Measurements from ENCODE around the gene FAM135A.

Gene FAM135A

GRCh38 chr6:70413114-70413991 is at the start of gene FAM135A:
FAM135A (plus strand) TSS chr6:70413508; CDS start chr6:70428343, 14,835 bp downstream.
- no peaks in the 10 kb centered on the region for H3K27me3 Mint-ChIP-seq
- no peaks in the 10 kb centered on the region for H3K36me3 Mint-ChIP-seq
- no peaks in the 10 kb centered on the region for H3K9me3 Mint-ChIP-seq (ENCODE audit: low read depth)
- H3K4me1 Mint-ChIP-seq (ENCODE audit: low read depth), result peaks cover 22% of the 10 kb centered on the region
- peak within 1 kb of the TSS; percentile 96 for H3K4me3 Mint-ChIP-seq
- H3K27ac Mint-ChIP-seq, result peak within 1 kb of the TSS; percentile 81

- H3K27me3 Mint-ChIP-seq, result peaks cover 5% of the 10 kb centered on the region
- H3K9me3 Mint-ChIP-seq (ENCODE audit: low read depth), result no peaks in the 10 kb centered on the region
- H3K4me3 Mint-ChIP-seq, result no peak overlapping the region
- no peak overlapping the region for H3K27ac Mint-ChIP-seq
- no peaks in the 10 kb centered on the region for H3K4me1 Mint-ChIP-seq (ENCODE audit: low read depth)
- H3K36me3 Mint-ChIP-seq, result no peaks in the 10 kb centered on the region
These were observed 49.4 kb upstream of the FAM135A start for GRCh38 chr6:70363741-70364493.

GRCh38 chr6:70369332-70369950 is 43.9 kb upstream of the FAM135A start:
- Mint-ChIP-seq H3K9me3 (ENCODE audit: low read depth) (no peaks in the 10 kb centered on the region), H3K4me1 (ENCODE audit: low read depth) (no peaks in the 10 kb centered on the region), H3K27me3 (peaks cover 8% of the 10 kb centered on the region), H3K27ac (no peak overlapping the region), H3K4me3 (no peak overlapping the region), H3K36me3 (no peaks in the 10 kb centered on the region)

GRCh38 chr6:70370496-70370895 is 42.8 kb upstream of the FAM135A start:
- peaks cover 8% of the 10 kb centered on the region for H3K27me3 Mint-ChIP-seq
- no peaks in the 10 kb centered on the region for H3K4me1 Mint-ChIP-seq (ENCODE audit: low read depth)
- H3K36me3 Mint-ChIP-seq, result no peaks in the 10 kb centered on the region
- H3K27ac Mint-ChIP-seq, result no peak overlapping the region
- no peak overlapping the region for H3K4me3 Mint-ChIP-seq
- no peaks in the 10 kb centered on the region for H3K9me3 Mint-ChIP-seq (ENCODE audit: low read depth)

GRCh38 chr6:70371454-70372105 is 41.7 kb upstream of the FAM135A start:
- H3K27ac Mint-ChIP-seq, result no peak overlapping the region
- peaks cover 10% of the 10 kb centered on the region for H3K27me3 Mint-ChIP-seq
- no peaks in the 10 kb centered on the region for H3K9me3 Mint-ChIP-seq (ENCODE audit: low read depth)
- no peaks in the 10 kb centered on the region for H3K36me3 Mint-ChIP-seq
- no peaks in the 10 kb centered on the region for H3K4me1 Mint-ChIP-seq (ENCODE audit: low read depth)
- no peak overlapping the region for H3K4me3 Mint-ChIP-seq

- H3K36me3 Mint-ChIP-seq, result no peaks in the 10 kb centered on the region
- H3K4me1 Mint-ChIP-seq (ENCODE audit: low read depth), result no peaks in the 10 kb centered on the region
- no peaks in the 10 kb centered on the region for H3K9me3 Mint-ChIP-seq (ENCODE audit: low read depth)
- no peak overlapping the region for H3K4me3 Mint-ChIP-seq
- H3K27ac Mint-ChIP-seq, result no peak overlapping the region
- H3K27me3 Mint-ChIP-seq, result peaks cover 13% of the 10 kb centered on the region
These were observed 38.1 kb upstream of the FAM135A start for GRCh38 chr6:70375166-70375565.

- no peak overlapping the region for H3K27ac Mint-ChIP-seq
- H3K9me3 Mint-ChIP-seq (ENCODE audit: low read depth), result no peaks in the 10 kb centered on the region
- H3K27me3 Mint-ChIP-seq, result peaks cover 13% of the 10 kb centered on the region
- H3K4me1 Mint-ChIP-seq (ENCODE audit: low read depth), result no peaks in the 10 kb centered on the region
- H3K4me3 Mint-ChIP-seq, result no peak overlapping the region
- H3K36me3 Mint-ChIP-seq, result no peaks in the 10 kb centered on the region
These were observed 37.4 kb upstream of the FAM135A start for GRCh38 chr6:70375882-70376281.

- no peaks in the 10 kb centered on the region for H3K4me1 Mint-ChIP-seq (ENCODE audit: low read depth)
- H3K4me3 Mint-ChIP-seq, result no peak overlapping the region
- no peaks in the 10 kb centered on the region for H3K36me3 Mint-ChIP-seq
- H3K9me3 Mint-ChIP-seq (ENCODE audit: low read depth), result no peaks in the 10 kb centered on the region
- no peak overlapping the region for H3K27ac Mint-ChIP-seq
- peaks cover 11% of the 10 kb centered on the region for H3K27me3 Mint-ChIP-seq
These were observed 36.7 kb upstream of the FAM135A start for GRCh38 chr6:70376628-70377027.

GRCh38 chr6:70377372-70377771 is 35.9 kb upstream of the FAM135A start:
- no peaks in the 10 kb centered on the region for H3K4me1 Mint-ChIP-seq (ENCODE audit: low read depth)
- H3K27ac Mint-ChIP-seq, result no peak overlapping the region
- no peaks in the 10 kb centered on the region for H3K36me3 Mint-ChIP-seq
- H3K4me3 Mint-ChIP-seq, result no peak overlapping the region
- H3K27me3 Mint-ChIP-seq, result peaks cover 11% of the 10 kb centered on the region
- no peaks in the 10 kb centered on the region for H3K9me3 Mint-ChIP-seq (ENCODE audit: low read depth)

- Mint-ChIP-seq H3K36me3 (no peaks in the 10 kb centered on the region), H3K27ac (no peak overlapping the region), H3K27me3 (peaks cover 9% of the 10 kb centered on the region), H3K4me3 (no peak overlapping the region), H3K9me3 (ENCODE audit: low read depth) (no peaks in the 10 kb centered on the region), H3K4me1 (ENCODE audit: low read depth) (no peaks in the 10 kb centered on the region)
These were observed 33.8 kb upstream of the FAM135A start for GRCh38 chr6:70379473-70380013.

GRCh38 chr6:70380252-70380651 is 33.1 kb upstream of the FAM135A start:
- H3K27me3 Mint-ChIP-seq, result peaks cover 8% of the 10 kb centered on the region
- H3K4me1 Mint-ChIP-seq (ENCODE audit: low read depth), result no peaks in the 10 kb centered on the region
- H3K36me3 Mint-ChIP-seq, result no peaks in the 10 kb centered on the region
- H3K4me3 Mint-ChIP-seq, result no peak overlapping the region
- H3K27ac Mint-ChIP-seq, result no peak overlapping the region
- H3K9me3 Mint-ChIP-seq (ENCODE audit: low read depth), result no peaks in the 10 kb centered on the region

GRCh38 chr6:70380771-70381416 is 32.4 kb upstream of the FAM135A start:
- Mint-ChIP-seq H3K9me3 (ENCODE audit: low read depth) (no peaks in the 10 kb centered on the region), H3K27me3 (peaks cover 5% of the 10 kb centered on the region), H3K4me3 (no peak overlapping the region), H3K27ac (no peak overlapping the region), H3K4me1 (ENCODE audit: low read depth) (no peaks in the 10 kb centered on the region), H3K36me3 (no peaks in the 10 kb centered on the region)

- H3K27ac Mint-ChIP-seq, result no peak overlapping the region
- no peaks in the 10 kb centered on the region for H3K4me1 Mint-ChIP-seq (ENCODE audit: low read depth)
- no peaks in the 10 kb centered on the region for H3K36me3 Mint-ChIP-seq
- peaks cover 4% of the 10 kb centered on the region for H3K27me3 Mint-ChIP-seq
- no peak overlapping the region for H3K4me3 Mint-ChIP-seq
- no peaks in the 10 kb centered on the region for H3K9me3 Mint-ChIP-seq (ENCODE audit: low read depth)
These were observed 31.9 kb upstream of the FAM135A start for GRCh38 chr6:70381417-70381782.

GRCh38 chr6:70385901-70386300 is 27.4 kb upstream of the FAM135A start:
- no peak overlapping the region for H3K27ac Mint-ChIP-seq
- peaks cover 3% of the 10 kb centered on the region for H3K27me3 Mint-ChIP-seq
- no peaks in the 10 kb centered on the region for H3K36me3 Mint-ChIP-seq

More at GRCh38 chr6:70385901-70386300, 27.4 kb upstream of the FAM135A start:
- H3K9me3 Mint-ChIP-seq (ENCODE audit: low read depth), result no peaks in the 10 kb centered on the region
- no peak overlapping the region for H3K4me3 Mint-ChIP-seq
- H3K4me1 Mint-ChIP-seq (ENCODE audit: low read depth), result no peaks in the 10 kb centered on the region
